CD4-positive, alpha-beta T cell (primary cell): ENCODE data around the gene MAST4. TPM values are rescaled to one million over a fixed set of nuclear protein-coding genes. Genes with fewer than 3 reads are reported as not detected.
A peak's percentile ranks its signal among the peaks of the same experiment; 100 is the strongest.

ENCODE experiments used
- ATAC-seq: fragments of 200-7000 bp; cut with Tn5 transposase; one replicate; pipeline ENCODE4 v1.10.0; 2022; ENCODE audit warnings: mild to moderate bottlenecking; ENCODE audit not compliant: poor library complexity
- CTCF ChIA-PET: fragments of 350-600 bp; sonication (Branson Sonifier 250); formaldehyde crosslinking; loops from one replicate; lab custom pipeline; 2021; ENCODE audit warnings: antibody characterized with exemption, inconsistent platforms; lab: Charles Lee
- POLR2A ChIA-PET: fragments of 350-600 bp; sonication (Branson Sonifier 250); formaldehyde crosslinking; loops from one replicate; lab custom pipeline; 2021; ENCODE audit warnings: antibody characterized with exemption, inconsistent platforms; lab: Charles Lee
- DNase-seq, 14 experiments: peaks; one replicate each; pipeline ENCODE4 v3.0.0-alpha.2; 2013 to 2020; ENCODE audit warnings: mixed read lengths in 2 of 14
- H3K27ac ChIP-seq, 2 donors: one replicate each; pipeline versions ENCODE4 v1.5.1 to v1.7.0; 2013; ENCODE audit warnings: low read length in 2 of 2, low read depth in 1 of 2, mild to moderate bottlenecking in 1 of 2
- H3K27me3 ChIP-seq, 2 experiments: 1 replicate in 1 of 2; 2 replicates in 1 of 2; pipeline versions ENCODE4 v1.6.1 to v1.7.0; 2013; ENCODE audit warnings: low read length in 2 of 2, control low read depth in 1 of 2, mild to moderate bottlenecking in 1 of 2, moderate library complexity in 1 of 2; ENCODE audit not compliant: insufficient read depth in 2 of 2, control insufficient read depth in 1 of 2
- H3K36me3 ChIP-seq: one replicate; pipeline ENCODE4 v1.6.1; 2013; ENCODE audit warnings: low read length, control low read depth; ENCODE audit not compliant: insufficient read depth
- H3K4me1 ChIP-seq: one replicate; pipeline ENCODE4 v1.6.1; 2013; ENCODE audit warnings: low read length, control low read depth; ENCODE audit not compliant: insufficient read depth
- H3K4me3 ChIP-seq: one replicate; pipeline ENCODE4 v1.5.1; 2013; ENCODE audit warnings: mild to moderate bottlenecking, low read length, moderate library complexity
- H3K9me3 ChIP-seq, 2 experiments: 1 replicate in 1 of 2; 2 replicates in 1 of 2; pipeline versions ENCODE4 v1.6.1 to v1.7.0; 2013; ENCODE audit warnings: low read length in 2 of 2, mild to moderate bottlenecking in 2 of 2, control low read depth in 1 of 2, moderate library complexity in 1 of 2; ENCODE audit not compliant: control insufficient read depth in 1 of 2, insufficient read depth in 1 of 2
- H3K27ac Mint-ChIP-seq: one replicate; pipeline ENCODE4 v1.8.0; 2020; ENCODE audit warnings: mixed read lengths
- H3K27me3 Mint-ChIP-seq: one replicate; pipeline ENCODE4 v1.8.0; 2021; ENCODE audit warnings: mixed read lengths
- H3K36me3 Mint-ChIP-seq: one replicate; pipeline ENCODE4 v1.8.0; 2021; ENCODE audit warnings: low read depth, mixed read lengths
- H3K4me1 Mint-ChIP-seq: one replicate; pipeline ENCODE4 v1.8.0; 2021; ENCODE audit warnings: low read depth, mixed read lengths
- H3K4me3 Mint-ChIP-seq: one replicate; pipeline ENCODE4 v1.8.0; 2020; ENCODE audit warnings: mild to moderate bottlenecking, mixed read lengths
- H3K9me3 Mint-ChIP-seq: one replicate; pipeline ENCODE4 v1.8.0; 2020; ENCODE audit warnings: mixed read lengths
- CTCF ChIP-seq: fragments of 200-600 bp; IDR thresholded peaks from one replicate; pipeline ENCODE4 v1.8.0; 2022; ENCODE audit warnings: antibody characterized with exemption, mild to moderate bottlenecking
- intact Hi-C, 2 experiments: fragments of 100-400 bp; cut with DNase I in 1 of 2; cut with micrococcal nuclease in 1 of 2; formaldehyde crosslinking; loops; one replicate each; pipeline versions ENCODE4 v1.15.1 to v1.9.0; 2023 to 2025; cut with DNase I, micrococcal nuclease
- total RNA-seq, 174 experiments: library from RNA in 2 of 174; stranded (reverse) in 2 of 174; gene quantifications; one replicate each; pipeline ENCODE4 v1.2.3 and lab custom pipeline; 2021 to 2026

Gene MAST4
- total RNA-seq, 2 experiments from 2014 or later = 21.3 to 21.6 TPM

GRCh38 chr5:67199859-67200258 lies 603.7 kb downstream of the MAST4 start:
- Mint-ChIP-seq H3K36me3 (peaks cover 15% of the 10 kb centered on the region), H3K27ac (peak overlapping the region; percentile 28), H3K9me3 (peaks cover 11% of the 10 kb centered on the region), H3K27me3 (no peaks in the 10 kb centered on the region), H3K4me3 (no peak overlapping the region), H3K4me1 (peaks cover 86% of the 10 kb centered on the region)
- H3K27ac ChIP-seq = no peak overlapping the region
- DNase-seq (no peak), ATAC-seq (no peak)
- H3K27me3 ChIP-seq = no peaks in the 10 kb centered on the region
- CTCF ChIA-PET = interaction anchor here (0.6 to 2.0 kb wide), 2 partner anchors 43 to 1054 kb away, joined by 3 to 5 read pairs; no protein-coding TSS in a partner anchor
- H3K4me3 ChIP-seq = no peak overlapping the region
- peaks cover 0 to 5% of the 10 kb centered on the region in 2 experiments for H3K9me3 ChIP-seq
- peaks cover 52% of the 10 kb centered on the region for H3K4me1 ChIP-seq
- intact Hi-C loops = loop anchor here in 1 of 2 experiments (2.0 kb wide), 1 partner anchor 23 kb away; no protein-coding TSS in a partner anchor
- H3K36me3 ChIP-seq = no peaks in the 10 kb centered on the region
- no peak for TF ChIP-seq CTCF
- POLR2A ChIA-PET = no interaction called here

GRCh38 chr5:67200809-67201562 lies 604.8 kb downstream of the MAST4 start:
- CTCF ChIA-PET = interaction anchor here (2.0 kb wide), 1 partner anchor 44 kb away, joined by 5 read pairs; no protein-coding TSS in a partner anchor
- ATAC-seq (peak; percentile 32), DNase-seq (no peak)
- H3K27me3 Mint-ChIP-seq = no peaks in the 10 kb centered on the region
- no peak overlapping the region for H3K4me3 Mint-ChIP-seq
- peak overlapping the region; percentile 90 for H3K27ac Mint-ChIP-seq
- intact Hi-C loops = no loop called here
- TF ChIP-seq CTCF = no peak
- Histone ChIP-seq H3K4me1 (peaks cover 62% of the 10 kb centered on the region), H3K36me3 (no peaks in the 10 kb centered on the region), H3K27ac (no peak overlapping the region), H3K27me3 (no peaks in the 10 kb centered on the region), H3K9me3 (peaks cover 0 to 5% of the 10 kb centered on the region in 2 experiments), H3K4me3 (no peak overlapping the region)
- POLR2A ChIA-PET = no interaction called here
- peaks cover 95% of the 10 kb centered on the region for H3K4me1 Mint-ChIP-seq
- H3K9me3 Mint-ChIP-seq = peaks cover 11% of the 10 kb centered on the region
- H3K36me3 Mint-ChIP-seq = peaks cover 15% of the 10 kb centered on the region

GRCh38 chr5:67201897-67202549 lies 605.8 kb downstream of the MAST4 start:
- Histone ChIP-seq H3K27ac (no peak overlapping the region), H3K9me3 (peaks cover 0 to 5% of the 10 kb centered on the region in 2 experiments), H3K4me1 (peaks cover 65% of the 10 kb centered on the region), H3K4me3 (no peak overlapping the region), H3K36me3 (no peaks in the 10 kb centered on the region), H3K27me3 (no peaks in the 10 kb centered on the region)
- ATAC-seq (no peak), DNase-seq (no peak)
- peak overlapping the region; percentile 90 for H3K27ac Mint-ChIP-seq
- ChIA-PET POLR2A (interaction anchor here (1.0 to 8.2 kb wide), 4 partner anchors 9 to 1049 kb away, joined by 3 to 275 read pairs (median 3); no protein-coding TSS in a partner anchor), CTCF (interaction anchor here (0.6 to 1.1 kb wide), 2 partner anchors 44 to 1297 kb away, joined by 3 read pairs; no protein-coding TSS in a partner anchor)
- H3K9me3 Mint-ChIP-seq = peaks cover 11% of the 10 kb centered on the region
- peaks cover 15% of the 10 kb centered on the region for H3K36me3 Mint-ChIP-seq
- intact Hi-C loops = no loop called here
- peaks cover 98% of the 10 kb centered on the region for H3K4me1 Mint-ChIP-seq
- no peak overlapping the region for H3K4me3 Mint-ChIP-seq
- H3K27me3 Mint-ChIP-seq = no peaks in the 10 kb centered on the region
- no peak for TF ChIP-seq CTCF
